ENCODE measurements around the gene NUDT22. TPM values are rescaled to one million over a fixed set of nuclear protein-coding genes. Genes with fewer than 3 reads are reported as not detected.

The NUDT22 gene
- total and polyA plus RNA-seq, 2 experiments from 2014 or later: 33.9 to 67.0 TPM

DNA sequence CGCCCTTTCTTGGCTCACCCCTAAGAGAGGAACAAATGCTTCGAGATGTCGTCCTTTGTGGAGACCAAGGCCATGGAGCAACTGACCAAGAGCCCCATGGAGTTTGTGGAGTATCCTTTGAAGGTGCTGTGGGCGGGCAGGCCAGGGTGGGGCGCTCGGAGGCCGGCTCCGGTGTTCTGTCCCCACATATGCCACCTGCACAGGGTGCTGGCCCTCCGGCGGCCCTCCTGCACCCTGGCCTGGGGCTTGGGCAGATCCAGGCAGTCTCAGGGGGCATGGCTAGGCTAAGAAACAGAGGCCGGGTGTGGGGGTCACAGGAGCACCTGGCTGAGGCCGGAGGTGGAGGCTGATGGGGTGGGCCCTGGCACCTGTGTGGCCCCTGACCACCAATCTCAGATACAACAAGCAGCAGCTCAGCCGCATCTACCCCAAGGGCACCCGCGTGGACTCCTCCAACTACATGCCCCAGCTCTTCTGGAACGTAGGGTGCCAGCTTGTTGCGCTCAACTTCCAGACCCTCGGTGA is 35.5 kb downstream of the NUDT22 start:
- H3K27me3 Mint-ChIP-seq (ENCODE audit: insufficient read depth, low read depth, poor library complexity): peaks cover 14% of the 10 kb centered on the region
- no peak overlapping the region for H3K4me3 Mint-ChIP-seq

More for the DNA sequence above, 35.5 kb downstream of the NUDT22 start:
- H3K27ac ChIP-seq (ENCODE audit: low read depth): no peak overlapping the region
- no peak for ATAC-seq
- no peak overlapping the region for H3K4me2 ChIP-seq
- peaks cover 7% of the 10 kb centered on the region; the same call in 2 of the 3 replicates for H3K4me1 Mint-ChIP-seq
- H3K27ac Mint-ChIP-seq: no peak overlapping the region
- H3K9me3 Mint-ChIP-seq: no peaks in the 10 kb centered on the region
- peaks cover 74% of the 10 kb centered on the region for H3K36me3 Mint-ChIP-seq (ENCODE audit: low read depth)
- H3K4me1 ChIP-seq (ENCODE audit: insufficient read depth): no peaks in the 10 kb centered on the region
- H3K79me2 ChIP-seq (replicated peaks; ENCODE audit: insufficient read depth): no peaks in the 10 kb centered on the region
- DNase-seq (ENCODE audit: low spot score): no peak
- 0 out of 2 replicates have a peak, but pooled peaks cover 4% of the 10 kb centered on the region for H3F3A ChIP-seq (replicated peaks; ENCODE audit: low read depth)
- H3K27me3 ChIP-seq (ENCODE audit: insufficient read depth): no peaks in the 10 kb centered on the region
- H3K9me2 ChIP-seq (ENCODE audit: insufficient read depth): no peaks in the 10 kb centered on the region
- H3K4me3 ChIP-seq: no peak overlapping the region
- H3K36me3 ChIP-seq (ENCODE audit: insufficient read depth): peaks cover 8% of the 10 kb centered on the region
- TF ChIP-seq NANOG (IDR thresholded peaks at IDR 0.05; ENCODE audit: borderline replicate concordance) (no peak), JUNB (IDR thresholded peaks at IDR 0.05; ENCODE audit: unreplicated experiment) (no peak), EZH2phosphoT487 (IDR thresholded peaks at IDR 0.05; ENCODE audit: unreplicated experiment) (no peak), EZH2 (IDR thresholded peaks at IDR 0.05; ENCODE audit: low read depth, unreplicated experiment) (no peak), CREB1 (CRISPR knock-in tag; IDR thresholded peaks at IDR 0.05; ENCODE audit: low read depth) (no peak), POLR2AphosphoS5 (IDR thresholded peaks at IDR 0.05; ENCODE audit: low read depth) (no peak), STAT1 (IDR thresholded peaks at IDR 0.05; ENCODE audit: unreplicated experiment) (no peak)
- TF ChIP-seq, protein P1, sequence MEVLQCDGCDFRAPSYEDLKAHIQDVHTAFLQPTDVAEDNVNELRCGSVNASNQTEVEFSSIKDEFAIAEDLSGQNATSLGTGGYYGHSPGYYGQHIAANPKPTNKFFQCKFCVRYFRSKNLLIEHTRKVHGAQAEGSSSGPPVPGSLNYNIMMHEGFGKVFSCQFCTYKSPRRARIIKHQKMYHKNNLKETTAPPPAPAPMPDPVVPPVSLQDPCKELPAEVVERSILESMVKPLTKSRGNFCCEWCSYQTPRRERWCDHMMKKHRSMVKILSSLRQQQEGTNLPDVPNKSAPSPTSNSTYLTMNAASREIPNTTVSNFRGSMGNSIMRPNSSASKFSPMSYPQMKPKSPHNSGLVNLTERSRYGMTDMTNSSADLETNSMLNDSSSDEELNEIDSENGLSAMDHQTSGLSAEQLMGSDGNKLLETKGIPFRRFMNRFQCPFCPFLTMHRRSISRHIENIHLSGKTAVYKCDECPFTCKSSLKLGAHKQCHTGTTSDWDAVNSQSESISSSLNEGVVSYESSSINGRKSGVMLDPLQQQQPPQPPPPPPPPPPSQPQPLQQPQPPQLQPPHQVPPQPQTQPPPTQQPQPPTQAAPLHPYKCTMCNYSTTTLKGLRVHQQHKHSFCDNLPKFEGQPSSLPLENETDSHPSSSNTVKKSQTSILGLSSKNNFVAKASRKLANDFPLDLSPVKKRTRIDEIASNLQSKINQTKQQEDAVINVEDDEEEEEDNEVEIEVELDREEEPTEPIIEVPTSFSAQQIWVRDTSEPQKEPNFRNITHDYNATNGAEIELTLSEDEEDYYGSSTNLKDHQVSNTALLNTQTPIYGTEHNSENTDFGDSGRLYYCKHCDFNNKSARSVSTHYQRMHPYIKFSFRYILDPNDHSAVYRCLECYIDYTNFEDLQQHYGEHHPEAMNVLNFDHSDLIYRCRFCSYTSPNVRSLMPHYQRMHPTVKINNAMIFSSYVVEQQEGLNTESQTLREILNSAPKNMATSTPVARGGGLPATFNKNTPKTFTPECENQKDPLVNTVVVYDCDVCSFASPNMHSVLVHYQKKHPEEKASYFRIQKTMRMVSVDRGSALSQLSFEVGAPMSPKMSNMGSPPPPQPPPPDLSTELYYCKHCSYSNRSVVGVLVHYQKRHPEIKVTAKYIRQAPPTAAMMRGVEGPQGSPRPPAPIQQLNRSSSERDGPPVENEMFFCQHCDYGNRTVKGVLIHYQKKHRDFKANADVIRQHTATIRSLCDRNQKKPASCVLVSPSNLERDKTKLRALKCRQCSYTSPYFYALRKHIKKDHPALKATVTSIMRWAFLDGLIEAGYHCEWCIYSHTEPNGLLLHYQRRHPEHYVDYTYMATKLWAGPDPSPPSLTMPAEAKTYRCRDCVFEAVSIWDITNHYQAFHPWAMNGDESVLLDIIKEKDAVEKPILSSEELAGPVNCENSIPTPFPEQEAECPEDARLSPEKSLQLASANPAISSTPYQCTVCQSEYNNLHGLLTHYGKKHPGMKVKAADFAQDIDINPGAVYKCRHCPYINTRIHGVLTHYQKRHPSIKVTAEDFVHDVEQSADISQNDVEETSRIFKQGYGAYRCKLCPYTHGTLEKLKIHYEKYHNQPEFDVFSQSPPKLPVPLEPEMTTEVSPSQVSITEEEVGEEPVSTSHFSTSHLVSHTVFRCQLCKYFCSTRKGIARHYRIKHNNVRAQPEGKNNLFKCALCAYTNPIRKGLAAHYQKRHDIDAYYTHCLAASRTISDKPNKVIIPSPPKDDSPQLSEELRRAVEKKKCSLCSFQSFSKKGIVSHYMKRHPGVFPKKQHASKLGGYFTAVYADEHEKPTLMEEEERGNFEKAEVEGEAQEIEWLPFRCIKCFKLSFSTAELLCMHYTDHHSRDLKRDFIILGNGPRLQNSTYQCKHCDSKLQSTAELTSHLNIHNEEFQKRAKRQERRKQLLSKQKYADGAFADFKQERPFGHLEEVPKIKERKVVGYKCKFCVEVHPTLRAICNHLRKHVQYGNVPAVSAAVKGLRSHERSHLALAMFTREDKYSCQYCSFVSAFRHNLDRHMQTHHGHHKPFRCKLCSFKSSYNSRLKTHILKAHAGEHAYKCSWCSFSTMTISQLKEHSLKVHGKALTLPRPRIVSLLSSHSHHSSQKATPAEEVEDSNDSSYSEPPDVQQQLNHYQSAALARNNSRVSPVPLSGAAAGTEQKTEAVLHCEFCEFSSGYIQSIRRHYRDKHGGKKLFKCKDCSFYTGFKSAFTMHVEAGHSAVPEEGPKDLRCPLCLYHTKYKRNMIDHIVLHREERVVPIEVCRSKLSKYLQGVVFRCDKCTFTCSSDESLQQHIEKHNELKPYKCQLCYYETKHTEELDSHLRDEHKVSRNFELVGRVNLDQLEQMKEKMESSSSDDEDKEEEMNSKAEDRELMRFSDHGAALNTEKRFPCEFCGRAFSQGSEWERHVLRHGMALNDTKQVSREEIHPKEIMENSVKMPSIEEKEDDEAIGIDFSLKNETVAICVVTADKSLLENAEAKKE (CRISPR knock-in tag; IDR thresholded peaks at IDR 0.05): no peak
- TF ChIP-seq, protein P2, sequence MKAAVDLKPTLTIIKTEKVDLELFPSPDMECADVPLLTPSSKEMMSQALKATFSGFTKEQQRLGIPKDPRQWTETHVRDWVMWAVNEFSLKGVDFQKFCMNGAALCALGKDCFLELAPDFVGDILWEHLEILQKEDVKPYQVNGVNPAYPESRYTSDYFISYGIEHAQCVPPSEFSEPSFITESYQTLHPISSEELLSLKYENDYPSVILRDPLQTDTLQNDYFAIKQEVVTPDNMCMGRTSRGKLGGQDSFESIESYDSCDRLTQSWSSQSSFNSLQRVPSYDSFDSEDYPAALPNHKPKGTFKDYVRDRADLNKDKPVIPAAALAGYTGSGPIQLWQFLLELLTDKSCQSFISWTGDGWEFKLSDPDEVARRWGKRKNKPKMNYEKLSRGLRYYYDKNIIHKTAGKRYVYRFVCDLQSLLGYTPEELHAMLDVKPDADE (IDR thresholded peaks at IDR 0.05): no peak
- TF ChIP-seq, protein P3, sequence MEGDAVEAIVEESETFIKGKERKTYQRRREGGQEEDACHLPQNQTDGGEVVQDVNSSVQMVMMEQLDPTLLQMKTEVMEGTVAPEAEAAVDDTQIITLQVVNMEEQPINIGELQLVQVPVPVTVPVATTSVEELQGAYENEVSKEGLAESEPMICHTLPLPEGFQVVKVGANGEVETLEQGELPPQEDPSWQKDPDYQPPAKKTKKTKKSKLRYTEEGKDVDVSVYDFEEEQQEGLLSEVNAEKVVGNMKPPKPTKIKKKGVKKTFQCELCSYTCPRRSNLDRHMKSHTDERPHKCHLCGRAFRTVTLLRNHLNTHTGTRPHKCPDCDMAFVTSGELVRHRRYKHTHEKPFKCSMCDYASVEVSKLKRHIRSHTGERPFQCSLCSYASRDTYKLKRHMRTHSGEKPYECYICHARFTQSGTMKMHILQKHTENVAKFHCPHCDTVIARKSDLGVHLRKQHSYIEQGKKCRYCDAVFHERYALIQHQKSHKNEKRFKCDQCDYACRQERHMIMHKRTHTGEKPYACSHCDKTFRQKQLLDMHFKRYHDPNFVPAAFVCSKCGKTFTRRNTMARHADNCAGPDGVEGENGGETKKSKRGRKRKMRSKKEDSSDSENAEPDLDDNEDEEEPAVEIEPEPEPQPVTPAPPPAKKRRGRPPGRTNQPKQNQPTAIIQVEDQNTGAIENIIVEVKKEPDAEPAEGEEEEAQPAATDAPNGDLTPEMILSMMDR (conservative IDR thresholded peaks at IDR 0.05; ENCODE audit: low read depth in 2 of 2): no peak
- TF ChIP-seq, protein P4, sequence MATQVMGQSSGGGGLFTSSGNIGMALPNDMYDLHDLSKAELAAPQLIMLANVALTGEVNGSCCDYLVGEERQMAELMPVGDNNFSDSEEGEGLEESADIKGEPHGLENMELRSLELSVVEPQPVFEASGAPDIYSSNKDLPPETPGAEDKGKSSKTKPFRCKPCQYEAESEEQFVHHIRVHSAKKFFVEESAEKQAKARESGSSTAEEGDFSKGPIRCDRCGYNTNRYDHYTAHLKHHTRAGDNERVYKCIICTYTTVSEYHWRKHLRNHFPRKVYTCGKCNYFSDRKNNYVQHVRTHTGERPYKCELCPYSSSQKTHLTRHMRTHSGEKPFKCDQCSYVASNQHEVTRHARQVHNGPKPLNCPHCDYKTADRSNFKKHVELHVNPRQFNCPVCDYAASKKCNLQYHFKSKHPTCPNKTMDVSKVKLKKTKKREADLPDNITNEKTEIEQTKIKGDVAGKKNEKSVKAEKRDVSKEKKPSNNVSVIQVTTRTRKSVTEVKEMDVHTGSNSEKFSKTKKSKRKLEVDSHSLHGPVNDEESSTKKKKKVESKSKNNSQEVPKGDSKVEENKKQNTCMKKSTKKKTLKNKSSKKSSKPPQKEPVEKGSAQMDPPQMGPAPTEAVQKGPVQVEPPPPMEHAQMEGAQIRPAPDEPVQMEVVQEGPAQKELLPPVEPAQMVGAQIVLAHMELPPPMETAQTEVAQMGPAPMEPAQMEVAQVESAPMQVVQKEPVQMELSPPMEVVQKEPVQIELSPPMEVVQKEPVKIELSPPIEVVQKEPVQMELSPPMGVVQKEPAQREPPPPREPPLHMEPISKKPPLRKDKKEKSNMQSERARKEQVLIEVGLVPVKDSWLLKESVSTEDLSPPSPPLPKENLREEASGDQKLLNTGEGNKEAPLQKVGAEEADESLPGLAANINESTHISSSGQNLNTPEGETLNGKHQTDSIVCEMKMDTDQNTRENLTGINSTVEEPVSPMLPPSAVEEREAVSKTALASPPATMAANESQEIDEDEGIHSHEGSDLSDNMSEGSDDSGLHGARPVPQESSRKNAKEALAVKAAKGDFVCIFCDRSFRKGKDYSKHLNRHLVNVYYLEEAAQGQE (IDR thresholded peaks at IDR 0.05; ENCODE audit: unreplicated experiment): no peak
- 0 out of 2 replicates have a peak, but pooled peaks cover 4% of the 10 kb centered on the region for H4K20me1 ChIP-seq (replicated peaks; ENCODE audit: insufficient read depth)
- no peak overlapping the region for H2AFZ ChIP-seq

Measured in GM23338 (cell line).